GM12865 (cell line): ENCODE results near the gene LRRC3C.

Source experiments
- DNase-seq: peaks from one replicate; pipeline ENCODE4 v3.0.0; 2010; ENCODE audit warnings: low read depth
- H3K4me3 ChIP-seq: 2 replicates; pipeline ENCODE4 v1.5.1; 2011; ENCODE audit warnings: mild to moderate bottlenecking, low read depth, low read length, control low read depth
- CTCF ChIP-seq: IDR thresholded peaks from 2 replicates; pipeline ENCODE4 v1.5.1; 2011; ENCODE audit warnings: low read length, control low read depth, low read depth, inconsistent platforms; ENCODE audit not compliant: insufficient read depth; ENCODE audit errors: missing control alignments

LRRC3C gene

GRCh38 chr17:39971076-39971603 is 43.6 kb downstream of the LRRC3C start:
- TF ChIP-seq CTCF: no peak
- no peak for DNase-seq
- H3K4me3 ChIP-seq: no peak overlapping the region

- no peak for DNase-seq
- no peak overlapping the region for H3K4me3 ChIP-seq
- no peak for TF ChIP-seq CTCF
These were observed 44.7 kb downstream of the LRRC3C start for GRCh38 chr17:39972271-39972670.

- no peak for TF ChIP-seq CTCF
- no peak for DNase-seq
- no peak overlapping the region for H3K4me3 ChIP-seq
These were observed 46.0 kb downstream of the LRRC3C start for GRCh38 chr17:39973496-39973895.

GRCh38 chr17:39974433-39974832 is 46.9 kb downstream of the LRRC3C start:
- H3K4me3 ChIP-seq: no peak overlapping the region
- DNase-seq: no peak
- TF ChIP-seq CTCF: no peak

GRCh38 chr17:39975801-39976200 is 48.3 kb downstream of the LRRC3C start:
- TF ChIP-seq CTCF: no peak
- DNase-seq: no peak

GRCh38 chr17:39979016-39979670 is 51.6 kb downstream of the LRRC3C start:
- DNase-seq: no peak
- H3K4me3 ChIP-seq: no peak overlapping the region; the same call in 1 of the 2 replicates

More at GRCh38 chr17:39975801-39976200, 48.3 kb downstream of the LRRC3C start:
- no peak overlapping the region for H3K4me3 ChIP-seq

More at GRCh38 chr17:39979016-39979670, 51.6 kb downstream of the LRRC3C start:
- no peak for TF ChIP-seq CTCF
